H1 (cell line): ENCODE measurements around the gene FBXO39. TPM values are rescaled to one million over a fixed set of nuclear protein-coding genes. Genes with fewer than 3 reads are reported as not detected.

Experiments
- CTCF ChIA-PET: fragments of 300-600 bp; sonication (Branson Sonifier 250); formaldehyde crosslinking; loops from one replicate; lab custom pipeline; 2021; ENCODE audit not compliant: partially characterized antibody; lab: Charles Lee
- POLR2A ChIA-PET: fragments of 300-600 bp; sonication (Branson Sonifier 250); formaldehyde crosslinking; loops from one replicate; lab custom pipeline; 2021; ENCODE audit warnings: inconsistent platforms; ENCODE audit not compliant: partially characterized antibody; lab: Charles Lee
- DNase-seq, 2 experiments: peaks; one replicate each; pipeline versions ENCODE4 v3.0.0 to v3.0.0-alpha.2; 2010 to 2022; ENCODE audit warnings: low spot score in 2 of 2, low read depth in 1 of 2, mixed read lengths in 1 of 2
- FAIRE-seq: peaks from 2 replicates; lab custom pipeline; 2011; peaks lifted over from hg19 to GRCh38; lab: Jason Lieb, UNC
- H2AFZ ChIP-seq: 2 replicates; pipeline ENCODE4 v1.8.1; 2012; ENCODE audit warnings: low read length, inconsistent platforms
- H2AK5ac ChIP-seq: 2 replicates; pipeline ENCODE4 v1.6.1; 2013; ENCODE audit warnings: low read depth, low read length
- H2BK120ac ChIP-seq: replicated peaks from 2 replicates; pipeline ENCODE3; 2013; ENCODE audit warnings: low read depth, low read length, inconsistent platforms
- H2BK12ac ChIP-seq: 2 replicates; pipeline ENCODE4 v1.6.1; 2013; ENCODE audit warnings: low read depth, low read length
- H2BK15ac ChIP-seq: 2 replicates; pipeline ENCODE4 v1.6.1; 2013; ENCODE audit warnings: low read length
- H2BK20ac ChIP-seq: 2 replicates; pipeline ENCODE4 v1.6.1; 2013; ENCODE audit warnings: low read length
- H2BK5ac ChIP-seq: 2 replicates; pipeline ENCODE4 v1.6.1; 2013; ENCODE audit warnings: low read depth, low read length
- H3K14ac ChIP-seq: 2 replicates; pipeline ENCODE4 v1.6.1; 2013; ENCODE audit warnings: inconsistent platforms; ENCODE audit not compliant: insufficient read length
- H3K18ac ChIP-seq: 2 replicates; pipeline ENCODE4 v1.6.1; 2013; ENCODE audit warnings: low read length; ENCODE audit errors: extremely low read depth
- H3K23ac ChIP-seq: 2 replicates; pipeline ENCODE4 v1.6.1; 2013; ENCODE audit warnings: inconsistent platforms; ENCODE audit not compliant: insufficient read length
- H3K23me2 ChIP-seq: 2 replicates; pipeline ENCODE4 v1.6.1; 2013; ENCODE audit warnings: low read depth, low read length
- H3K27ac ChIP-seq: 2 replicates; pipeline ENCODE4 v1.6.1; 2011; ENCODE audit warnings: low read depth, low read length, inconsistent platforms
- H3K27me3 ChIP-seq, 4 experiments: replicated peaks in 1 of 4; 1 replicate in 1 of 4; 2 replicates in 3 of 4; pipeline versions ENCODE4 v1.6.1 to v1.8.1; 2011 to 2013; ENCODE audit warnings: low read length in 3 of 4, mild to moderate bottlenecking in 3 of 4, inconsistent platforms in 2 of 4, mixed read lengths in 2 of 4, moderate library complexity in 1 of 4; ENCODE audit not compliant: control insufficient read depth in 3 of 4, insufficient read depth in 3 of 4; ENCODE audit errors: extremely low read depth in 1 of 4
- H3K36me3 ChIP-seq, 4 experiments: 2 replicates each; pipeline versions ENCODE4 v1.6.1 to v1.8.1; 2011 to 2013; ENCODE audit warnings: mild to moderate bottlenecking in 4 of 4, low read length in 3 of 4, moderate library complexity in 2 of 4, control low read depth in 1 of 4, inconsistent platforms in 1 of 4; ENCODE audit not compliant: insufficient read depth in 4 of 4, control insufficient read depth in 2 of 4
- H3K4ac ChIP-seq: replicated peaks from 2 replicates; pipeline ENCODE3; 2013; ENCODE audit warnings: low read length, low read depth, mixed read lengths, inconsistent platforms; ENCODE audit not compliant: insufficient read length
- H3K4me1 ChIP-seq, 4 experiments: replicated peaks in 1 of 4; 1 replicate in 1 of 4; 2 replicates in 3 of 4; pipeline versions ENCODE4 v1.6.1 to v1.8.1; 2011 to 2013; ENCODE audit warnings: low read length in 3 of 4, inconsistent platforms in 2 of 4, mixed read lengths in 1 of 4; ENCODE audit not compliant: insufficient read depth in 4 of 4, control insufficient read depth in 3 of 4
- H3K4me2 ChIP-seq, 2 experiments: 2 replicates each; pipeline versions ENCODE4 v1.6.1 to v1.8.1; 2011 to 2013; ENCODE audit warnings: low read depth in 2 of 2, low read length in 2 of 2, control low read depth in 1 of 2, inconsistent platforms in 1 of 2, mild to moderate bottlenecking in 1 of 2; ENCODE audit not compliant: insufficient read depth in 1 of 2
- H3K4me3 ChIP-seq, 4 experiments: fragments of 200-600, 300-600 bp in 1 of 4; sonication (generic), shearing (Covaris generic), sonication (Bioruptor Twin) in 1 of 4; 2 replicates each; pipeline versions ENCODE4 v1.5.1 to v1.8.1; 2011 to 2016; ENCODE audit warnings: low read length in 4 of 4, low read depth in 3 of 4, control low read depth in 2 of 4, inconsistent platforms in 2 of 4, mild to moderate bottlenecking in 2 of 4, mixed read lengths in 1 of 4, moderate library complexity in 1 of 4; ENCODE audit not compliant: insufficient read depth in 2 of 4; ENCODE audit errors: extremely low read depth in 1 of 4
- H3K56ac ChIP-seq: replicated peaks from 2 replicates; pipeline ENCODE3; 2013; ENCODE audit warnings: low read depth, mild to moderate bottlenecking, mixed read lengths, low read length, inconsistent platforms; ENCODE audit not compliant: insufficient read length
- H3K79me1 ChIP-seq: 2 replicates; pipeline ENCODE4 v1.6.1; 2013; ENCODE audit warnings: low read depth, low read length, control low read depth
- H3K79me2 ChIP-seq, 2 experiments: 2 replicates each; pipeline versions ENCODE4 v1.6.1 to v1.8.1; 2012 to 2013; ENCODE audit warnings: low read length in 2 of 2, mild to moderate bottlenecking in 2 of 2, inconsistent platforms in 1 of 2; ENCODE audit not compliant: insufficient read depth in 2 of 2, control insufficient read depth in 1 of 2
- H3K9ac ChIP-seq, 4 experiments: replicated peaks in 1 of 4; 1 replicate in 1 of 4; 2 replicates in 3 of 4; pipeline versions ENCODE4 v1.6.1 to v1.8.1; 2011 to 2013; ENCODE audit warnings: low read depth in 3 of 4, low read length in 3 of 4, control low read depth in 2 of 4, mild to moderate bottlenecking in 2 of 4, moderate library complexity in 2 of 4, inconsistent platforms in 1 of 4; ENCODE audit errors: extremely low read depth in 1 of 4
- H3K9me3 ChIP-seq, 2 experiments: 2 replicates each; pipeline versions ENCODE4 v1.6.1 to v1.8.1; 2012 to 2013; ENCODE audit warnings: mild to moderate bottlenecking in 2 of 2, moderate library complexity in 2 of 2, control low read depth in 1 of 2, inconsistent platforms in 1 of 2, low read depth in 1 of 2, low read length in 1 of 2, mixed read lengths in 1 of 2; ENCODE audit not compliant: insufficient read depth in 2 of 2
- H4K20me1 ChIP-seq, 2 experiments: replicated peaks in 1 of 2; 2 replicates each; pipeline versions ENCODE3 to v1.8.1; 2011 to 2013; ENCODE audit warnings: inconsistent platforms in 2 of 2, low read length in 2 of 2, mild to moderate bottlenecking in 1 of 2; ENCODE audit not compliant: insufficient read depth in 2 of 2, control insufficient read depth in 1 of 2
- H4K5ac ChIP-seq: 2 replicates; pipeline ENCODE4 v1.6.1; 2013; ENCODE audit warnings: low read length, low read depth, mixed read lengths, inconsistent platforms; ENCODE audit not compliant: insufficient read length
- H4K8ac ChIP-seq: 2 replicates; pipeline ENCODE4 v1.8.0; 2013; ENCODE audit warnings: mild to moderate bottlenecking, moderate library complexity, low read length, inconsistent platforms; ENCODE audit not compliant: insufficient read depth; ENCODE audit errors: extremely low read depth
- H4K91ac ChIP-seq: replicated peaks from 2 replicates; pipeline ENCODE3; 2013; ENCODE audit warnings: low read length, mixed read lengths, inconsistent platforms; ENCODE audit not compliant: insufficient read length
- JUN ChIP-seq: IDR thresholded peaks from 2 replicates; pipeline ENCODE4 v1.6.1; 2011; ENCODE audit warnings: low read depth, mild to moderate bottlenecking, improper control_type of control experiment, low read length
- WGBS, 2 experiments: shearing (Covaris generic) in 1 of 2; methylation state at CpG; one replicate each; pipeline versions ENCODE4 v1.1.6 to v1.1.7; 2013 to 2015; ENCODE audit warnings: low lambda C conversion rate in 2 of 2, mixed read lengths in 2 of 2, inconsistent platforms in 1 of 2, low coverage in 1 of 2, missing lambda C conversion rate in 1 of 2; ENCODE audit not compliant: insufficient replicate concordance in 2 of 2, insufficient coverage in 1 of 2, insufficient read length in 1 of 2; ENCODE audit errors: extremely low coverage in 1 of 2, missing lambda C conversion rate in 1 of 2; 5-methylcytosine and 5-hydroxymethylcytosine counted together
- polyA plus RNA-seq, 7 experiments: library from polyadenylated mRNA; depleted of rRNA in 3 of 7; stranded (reverse) in 5 of 7; unstranded in 2 of 7; fragments of >200 nt in 5 of 7; fragments of 200-250 nt in 2 of 7; gene quantifications; 1 replicate in 5 of 7; 2 replicates in 1 of 7; 4 replicates in 1 of 7; pipeline versions ENCODE4 v1.2.1 to v1.2.3, GENCODE V29; 2011 to 2013; ENCODE audit warnings: missing spikeins in 2 of 7, mixed read lengths in 2 of 7
- total RNA-seq: library from RNA; stranded (reverse); fragmentation: NEBNext Ultra II Directional; extraction: Animal tissue kit (Norgen Biotek cat#: 25700); gene quantifications from 2 replicates; pipeline ENCODE4 v1.2.1, GENCODE V29; 2021

FBXO39 gene
- total and polyA plus RNA-seq, 2 of the 8 experiments (the other 6 are each of a cell fraction or from before 2014, with no cell fraction given): 0.12 to 0.22 TPM

DNA sequence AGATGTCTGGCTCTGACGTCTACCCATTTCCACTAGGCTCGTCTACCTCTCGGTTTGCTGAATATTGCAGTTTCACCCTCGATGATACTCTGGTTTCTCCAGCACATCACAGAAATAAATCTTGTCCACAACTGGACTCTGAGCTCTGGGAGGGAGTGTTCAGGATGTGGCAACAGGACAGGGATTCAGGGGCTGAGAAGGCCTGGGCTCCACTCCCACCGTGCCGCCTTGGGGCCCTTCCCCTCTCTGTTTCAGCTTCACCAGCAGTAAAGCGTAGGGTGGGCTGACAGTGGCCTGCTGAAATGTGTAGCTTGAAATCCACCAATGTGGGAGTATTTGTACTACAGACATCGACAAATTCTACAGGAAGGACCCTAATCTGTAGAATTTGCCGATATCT lies 35.5 kb downstream of the FBXO39 start:
- Histone ChIP-seq H2AK5ac (no peak overlapping the region), H3K4me2 (no peak overlapping the region), H2BK12ac (no peak overlapping the region), H4K91ac (no peak overlapping the region), H3K79me1 (no peaks in the 10 kb centered on the region), H3K56ac (no peak overlapping the region), H3K79me2 (no peaks in the 10 kb centered on the region), H3K4ac (no peak overlapping the region), H2BK5ac (no peak overlapping the region), H2BK15ac (no peak overlapping the region), H3K4me1 (no peaks in the 10 kb centered on the region), H3K9ac (no peak overlapping the region), H3K27ac (no peak overlapping the region), H2BK20ac (no peak overlapping the region), H3K18ac (no peak overlapping the region), H2AFZ (no peak overlapping the region), H4K20me1 (no peaks in the 10 kb centered on the region), H2BK120ac (no peak overlapping the region), H3K36me3 (no peaks in the 10 kb centered on the region), H3K23me2 (no peaks in the 10 kb centered on the region), H3K14ac (no peak overlapping the region), H3K4me3 (no peak overlapping the region), H3K23ac (no peak overlapping the region), H4K5ac (no peak overlapping the region), H3K9me3 (peaks cover 0 to 12% of the 10 kb centered on the region in 2 experiments; a peak in 2 of 4 replicates), H4K8ac (no peak overlapping the region), H3K27me3 (no peaks in the 10 kb centered on the region)
- CTCF ChIA-PET: interaction anchor here (1.1 kb wide), 1 partner anchor 10 kb away, joined by 4 read pairs; no protein-coding TSS in a partner anchor
- no peak for FAIRE-seq
- WGBS, 2 experiments: 85% methylated on average over 9 of the region's 9 CpGs; no CpG with 5 or more reads in 1 of the 2 experiments
- POLR2A ChIA-PET: interaction anchor here (0.6 kb wide), 1 partner anchor 592 kb away, joined by 3 read pairs; no protein-coding TSS in a partner anchor
- no peak for DNase-seq
- no peak for TF ChIP-seq JUN
